BJ (cell line): ENCODE data around the gene TSHB. TPM values are rescaled to one million over a fixed set of nuclear protein-coding genes. Genes with fewer than 3 reads are reported as not detected.

ENCODE experiments used
- CTCF ChIA-PET: fragments of 350-600 bp; formaldehyde crosslinking; extraction: SDS; loops from one replicate; lab custom pipeline; 2021; ENCODE audit warnings: antibody characterized with exemption, inconsistent platforms; lab: Yijun Ruan, JAX
- POLR2A ChIA-PET: fragments of 300-600 bp; sonication (Branson Sonifier 250); formaldehyde crosslinking; extraction: SDS; loops from one replicate; lab custom pipeline; 2021; ENCODE audit warnings: antibody characterized with exemption; lab: Charles Lee
- DNase-seq: peaks from one replicate; pipeline ENCODE4 v3.0.0-alpha.2; 2011; ENCODE audit warnings: low read depth
- H3K27me3 ChIP-seq: 2 replicates; pipeline ENCODE4 v1.6.0; 2011; ENCODE audit warnings: low read length; ENCODE audit not compliant: control insufficient read depth, insufficient read depth
- H3K36me3 ChIP-seq: 2 replicates; pipeline ENCODE4 v1.5.1; 2011; ENCODE audit warnings: low read length; ENCODE audit not compliant: control insufficient read depth, insufficient read depth
- H3K4me3 ChIP-seq: 2 replicates; pipeline ENCODE4 v1.5.1; 2011; ENCODE audit warnings: low read depth, mild to moderate bottlenecking, control low read depth, low read length
- polyA plus RNA-seq: library from polyadenylated mRNA; depleted of rRNA; stranded (reverse); fragments of >200 nt; gene quantifications from 2 replicates; pipeline ENCODE4 v1.2.3, GENCODE V29; 2011
- TF ChIP-seq, protein P1 (sequence below): IDR thresholded peaks from 2 replicates; pipeline ENCODE4 v1.5.1; 2011; ENCODE audit warnings: low read depth, mild to moderate bottlenecking, control low read depth, inconsistent platforms, low read length, moderate library complexity; ENCODE audit not compliant: insufficient read depth

The TSHB gene
- polyA plus RNA-seq, 1 experiment: not detected

DNA sequence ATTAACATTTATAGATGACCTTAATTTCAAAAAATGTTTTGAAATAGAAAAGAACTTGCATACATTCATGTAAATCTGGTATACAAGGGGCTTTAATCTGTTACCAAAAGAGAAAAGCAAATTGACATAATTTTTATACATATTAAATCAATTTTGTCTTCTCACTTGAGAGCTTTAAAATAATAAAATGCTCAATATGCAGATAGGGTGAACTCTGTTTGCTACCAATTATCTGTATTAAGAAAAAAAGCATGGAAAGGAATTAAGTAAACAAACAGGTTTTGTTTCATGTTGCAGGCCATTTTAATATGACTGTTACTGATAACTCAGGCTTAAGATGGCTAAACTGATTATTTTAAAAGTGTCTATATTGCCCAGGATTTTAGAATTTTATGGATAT is 6.0 kb upstream of the TSHB start:
- DNase-seq: no peak
- POLR2A ChIA-PET: no interaction called here
- CTCF ChIA-PET: interaction anchor here (1.2 to 1.6 kb wide), 2 partner anchors 11 to 28 kb away, joined by 3 to 4 read pairs; no protein-coding TSS in a partner anchor

DNA sequence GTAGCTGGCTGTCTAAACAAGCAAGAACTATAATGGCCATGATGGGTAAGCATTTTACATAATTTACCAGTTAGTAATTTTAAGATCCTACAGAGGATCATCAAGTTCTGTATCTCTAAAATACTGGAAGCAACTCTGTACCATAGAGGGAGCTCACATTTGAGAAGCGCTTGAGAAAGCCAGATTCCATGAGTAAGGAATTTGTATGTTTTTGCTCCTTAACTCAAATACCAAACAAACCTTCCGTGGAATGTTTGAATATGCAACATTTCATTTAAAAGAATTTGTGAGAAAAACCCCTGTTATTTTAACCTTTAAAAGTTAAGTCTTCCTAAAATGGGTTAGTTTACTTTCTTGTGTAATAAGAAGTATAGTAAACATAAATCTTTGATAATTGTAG is 2.0 kb downstream of the TSHB start:
- no peak for DNase-seq

More for the DNA sequence above, 6.0 kb upstream of the TSHB start:
- TF ChIP-seq, protein P1, sequence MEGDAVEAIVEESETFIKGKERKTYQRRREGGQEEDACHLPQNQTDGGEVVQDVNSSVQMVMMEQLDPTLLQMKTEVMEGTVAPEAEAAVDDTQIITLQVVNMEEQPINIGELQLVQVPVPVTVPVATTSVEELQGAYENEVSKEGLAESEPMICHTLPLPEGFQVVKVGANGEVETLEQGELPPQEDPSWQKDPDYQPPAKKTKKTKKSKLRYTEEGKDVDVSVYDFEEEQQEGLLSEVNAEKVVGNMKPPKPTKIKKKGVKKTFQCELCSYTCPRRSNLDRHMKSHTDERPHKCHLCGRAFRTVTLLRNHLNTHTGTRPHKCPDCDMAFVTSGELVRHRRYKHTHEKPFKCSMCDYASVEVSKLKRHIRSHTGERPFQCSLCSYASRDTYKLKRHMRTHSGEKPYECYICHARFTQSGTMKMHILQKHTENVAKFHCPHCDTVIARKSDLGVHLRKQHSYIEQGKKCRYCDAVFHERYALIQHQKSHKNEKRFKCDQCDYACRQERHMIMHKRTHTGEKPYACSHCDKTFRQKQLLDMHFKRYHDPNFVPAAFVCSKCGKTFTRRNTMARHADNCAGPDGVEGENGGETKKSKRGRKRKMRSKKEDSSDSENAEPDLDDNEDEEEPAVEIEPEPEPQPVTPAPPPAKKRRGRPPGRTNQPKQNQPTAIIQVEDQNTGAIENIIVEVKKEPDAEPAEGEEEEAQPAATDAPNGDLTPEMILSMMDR: no peak
- no peak overlapping the region for H3K4me3 ChIP-seq
- H3K27me3 ChIP-seq: peaks cover 2% of the 10 kb centered on the region
- no peaks in the 10 kb centered on the region for H3K36me3 ChIP-seq

DNA sequence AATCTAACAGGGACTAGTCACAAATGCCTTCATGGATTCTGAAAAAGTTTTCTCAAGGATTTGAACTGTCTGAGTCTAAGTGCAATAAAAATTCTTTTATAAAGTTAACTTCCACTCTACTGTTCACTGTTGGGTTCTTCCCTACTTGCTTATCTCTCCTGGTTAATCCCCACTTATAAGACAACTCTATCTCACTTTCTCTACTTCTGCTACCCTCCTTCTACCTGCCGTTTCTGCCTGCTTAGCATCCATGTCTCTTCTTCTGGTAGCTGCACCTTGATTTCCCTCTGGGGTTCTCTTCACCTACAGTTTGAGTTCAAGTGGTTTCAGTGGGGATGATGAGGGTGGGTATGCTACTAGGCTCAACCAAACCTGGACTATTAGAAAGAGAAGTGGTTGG is 6.0 kb downstream of the TSHB start:
- DNase-seq: no peak
- CTCF ChIA-PET: interaction anchor here (1.0 to 3.0 kb wide), 2 partner anchors 16 to 77 kb away, joined by 3 to 14 read pairs; no protein-coding TSS in a partner anchor
- H3K4me3 ChIP-seq: no peak overlapping the region
- no peaks in the 10 kb centered on the region for H3K36me3 ChIP-seq
- TF ChIP-seq, protein P1: no peak
- no peaks in the 10 kb centered on the region; the same call in 1 of the 2 replicates for H3K27me3 ChIP-seq
- POLR2A ChIA-PET: no interaction called here

More for the DNA sequence above, 2.0 kb downstream of the TSHB start:
- Histone ChIP-seq H3K36me3 (no peaks in the 10 kb centered on the region), H3K4me3 (no peak overlapping the region), H3K27me3 (peaks cover 2% of the 10 kb centered on the region; the same call in 1 of the 2 replicates)
- POLR2A ChIA-PET: no interaction called here
- CTCF ChIA-PET: interaction anchor here (1.0 kb wide), 1 partner anchor 10 kb away, joined by 4 read pairs; no protein-coding TSS in a partner anchor
- TF ChIP-seq, protein P1: no peak

DNA sequence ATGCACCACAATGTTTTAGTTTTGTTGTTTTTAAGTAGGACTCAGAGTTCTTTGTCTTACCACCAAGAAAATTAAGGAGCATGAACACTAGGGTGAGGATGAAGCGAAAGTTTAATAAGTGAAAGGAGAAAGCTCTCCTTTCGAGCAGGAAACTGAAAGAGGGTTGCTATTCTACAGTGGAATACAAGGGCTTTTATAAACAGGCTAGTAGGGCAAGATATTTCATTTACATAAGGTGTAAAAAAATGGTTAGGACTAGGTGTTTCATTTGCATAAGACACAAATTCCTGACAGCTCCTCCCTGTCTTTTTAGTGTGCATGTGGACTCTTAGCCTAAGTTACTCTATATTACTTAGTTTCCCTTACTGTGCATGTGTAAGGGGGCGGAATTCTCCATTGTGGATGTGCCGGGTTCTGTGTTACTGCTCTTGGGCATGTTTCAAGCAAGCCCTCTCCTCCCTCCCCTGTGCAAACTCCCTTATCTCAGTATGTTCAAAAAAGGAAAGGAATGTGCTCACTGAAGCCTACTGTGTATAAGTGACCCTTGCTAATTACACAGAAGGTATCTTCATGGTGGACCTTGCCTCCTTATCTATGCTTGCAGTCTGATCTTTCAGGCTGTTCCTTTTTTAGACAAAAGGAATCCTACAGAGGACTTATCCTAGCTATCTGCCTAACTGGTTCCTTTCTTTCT is 7.3 kb downstream of the TSHB start:
- no peak for DNase-seq
- Histone ChIP-seq H3K27me3 (no peaks in the 10 kb centered on the region; the same call in 1 of the 2 replicates), H3K4me3 (no peak overlapping the region), H3K36me3 (no peaks in the 10 kb centered on the region)
- ChIA-PET CTCF (interaction anchor here (0.8 to 3.0 kb wide), 3 partner anchors 15 to 559 kb away, joined by 3 to 14 read pairs (median 3); no protein-coding TSS in a partner anchor), POLR2A (no interaction called here)
- TF ChIP-seq, protein P1: no peak

DNA sequence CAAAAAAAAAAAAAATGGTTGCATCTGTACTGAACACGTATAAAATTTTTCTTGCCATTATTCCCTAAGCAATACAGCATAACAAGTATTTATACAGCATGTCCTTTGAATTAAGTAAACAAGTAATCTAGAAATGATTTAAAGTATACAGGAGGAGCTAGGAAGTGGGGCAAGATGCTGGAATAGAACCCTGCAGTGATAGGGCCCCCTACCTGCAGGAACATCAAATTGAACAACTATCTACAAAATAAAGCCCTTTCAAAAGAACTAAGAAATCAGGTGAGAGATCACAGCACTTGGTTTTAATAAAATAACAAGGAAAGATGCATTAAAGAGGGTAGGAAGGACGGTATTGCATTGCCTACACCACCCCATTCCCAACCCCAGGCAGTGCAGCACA is 10.9 kb downstream of the TSHB start:
- TF ChIP-seq, protein P1: no peak
- POLR2A ChIA-PET: no interaction called here
- Histone ChIP-seq H3K27me3 (no peaks in the 10 kb centered on the region; the same call in 1 of the 2 replicates), H3K36me3 (no peaks in the 10 kb centered on the region), H3K4me3 (no peak overlapping the region)
- DNase-seq: no peak
- CTCF ChIA-PET: interaction anchor here (0.5 to 4.2 kb wide), 3 partner anchors 11 to 78 kb away, joined by 3 to 30 read pairs (median 4); no protein-coding TSS in a partner anchor
